ENCODE data around the gene BTBD9.

Gene BTBD9

GRCh38 chr6:38220069-38220723 is 419.5 kb downstream of the BTBD9 start:
- no peak for DNase-seq

- no peak for DNase-seq
These were observed 421.5 kb downstream of the BTBD9 start for GRCh38 chr6:38218235-38218634.

- no peak for DNase-seq
These were observed 423.3 kb downstream of the BTBD9 start for GRCh38 chr6:38216451-38216850.

- DNase-seq: no peak
These were observed 423.9 kb downstream of the BTBD9 start for GRCh38 chr6:38215651-38216311.

- DNase-seq: no peak
These were observed 424.5 kb downstream of the BTBD9 start for GRCh38 chr6:38215225-38215624.

GRCh38 chr6:38214159-38214558 is 425.6 kb downstream of the BTBD9 start:
- no peak for DNase-seq

GRCh38 chr6:38213251-38213658 is 426.5 kb downstream of the BTBD9 start:
- DNase-seq: no peak

- no peak for DNase-seq
These were observed 427.1 kb downstream of the BTBD9 start for GRCh38 chr6:38212579-38212978.

- DNase-seq: no peak
These were observed 427.6 kb downstream of the BTBD9 start for GRCh38 chr6:38212116-38212515.

GRCh38 chr6:38209371-38210260 is 430.1 kb downstream of the BTBD9 start:
- DNase-seq: no peak

GRCh38 chr6:38208028-38208427 is 431.7 kb downstream of the BTBD9 start:
- no peak for DNase-seq

GRCh38 chr6:38207375-38207774 is 432.4 kb downstream of the BTBD9 start:
- DNase-seq: no peak

GRCh38 chr6:38198219-38198618 is 441.5 kb downstream of the BTBD9 start:
- no peak for DNase-seq

GRCh38 chr6:38195113-38195635 is 444.6 kb downstream of the BTBD9 start:
- DNase-seq: no peak

GRCh38 chr6:38194589-38194988 is 445.1 kb downstream of the BTBD9 start:
- DNase-seq: no peak

- no peak for DNase-seq
These were observed 445.5 kb downstream of the BTBD9 start for GRCh38 chr6:38194282-38194572.

GRCh38 chr6:38193481-38194281 is 446.0 kb downstream of the BTBD9 start:
- no peak for DNase-seq

GRCh38 chr6:38193051-38193450 is 446.7 kb downstream of the BTBD9 start:
- DNase-seq: no peak

GRCh38 chr6:38192487-38192886 is 447.2 kb downstream of the BTBD9 start:
- no peak for DNase-seq

GRCh38 chr6:38192011-38192410 is 447.7 kb downstream of the BTBD9 start:
- DNase-seq: no peak

- no peak for DNase-seq
These were observed 448.3 kb downstream of the BTBD9 start for GRCh38 chr6:38191418-38191817.

GRCh38 chr6:38188677-38189335 is 450.9 kb downstream of the BTBD9 start:
- no peak for DNase-seq
